Activated CD4-positive, CD25-positive, alpha-beta regulatory T cell treated with anti-CD3 and anti-CD28 coated beads, Interleukin-2, amount 50 U/mL, for 16 hours (primary cell): ENCODE measurements around the gene SLC9C2.
"Not testable (repeated sequence)": the region's sequence is repeated elsewhere in the genome, so short reads cannot be mapped to it uniquely, and the experiment has no call there.

Experiments
- DNase-seq: peaks from one replicate; pipeline ENCODE4 v3.0.0-alpha.2; 2020; ENCODE audit warnings: low read depth, low spot score

The SLC9C2 gene, protein sequence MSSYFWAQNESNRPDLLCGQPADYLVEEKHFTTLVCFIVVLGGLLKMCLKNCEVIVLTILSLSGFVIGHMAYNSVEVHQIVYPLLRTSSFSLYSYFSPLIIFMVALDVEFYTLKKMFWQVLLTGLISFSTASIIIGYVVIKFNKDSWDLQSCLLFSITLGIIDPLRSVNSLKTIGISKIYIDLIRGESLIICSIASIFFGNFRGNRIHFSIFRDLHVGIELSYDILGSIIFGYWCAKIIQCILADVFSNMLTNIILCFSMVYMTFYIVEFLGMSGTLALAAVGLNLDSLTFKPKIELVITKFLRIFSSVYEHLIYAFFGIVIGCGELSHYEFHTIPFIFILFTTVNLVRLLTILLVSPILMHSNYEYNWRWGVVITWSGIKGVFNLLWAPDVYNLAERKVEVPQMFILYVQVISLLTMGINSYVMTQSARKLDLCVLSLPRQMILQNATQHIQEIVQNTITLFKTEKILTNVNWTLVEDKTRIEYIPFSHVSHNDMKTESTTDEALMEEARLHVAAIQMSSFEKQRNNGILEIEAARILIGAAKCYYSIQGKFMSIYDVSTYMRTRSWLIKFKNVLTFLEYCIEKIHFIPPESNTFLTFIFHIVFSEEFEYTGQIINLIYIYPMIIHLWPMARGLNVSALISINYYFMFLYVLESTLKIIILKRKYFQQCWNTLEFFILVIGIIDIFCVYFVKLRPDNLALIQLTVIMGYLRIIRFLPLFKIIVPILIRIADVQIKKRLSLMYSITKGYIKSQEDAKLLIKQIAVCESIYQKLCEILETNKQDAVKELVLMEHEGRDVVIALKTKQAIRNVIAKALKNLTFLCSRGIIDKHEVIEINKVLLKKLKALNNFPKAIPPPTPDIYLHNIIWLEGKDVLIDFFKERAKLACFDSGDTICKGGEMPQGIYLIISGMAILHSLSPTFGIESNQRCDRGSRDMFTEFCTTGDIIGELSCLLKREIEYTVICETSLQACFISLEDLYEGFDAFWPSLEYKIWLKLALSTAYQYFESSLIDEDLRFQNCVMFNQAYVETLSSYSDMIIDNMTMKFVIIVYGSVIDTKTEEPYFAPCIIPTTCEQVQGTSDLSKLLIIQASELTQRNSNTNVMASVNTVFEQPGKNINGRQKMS

DNA sequence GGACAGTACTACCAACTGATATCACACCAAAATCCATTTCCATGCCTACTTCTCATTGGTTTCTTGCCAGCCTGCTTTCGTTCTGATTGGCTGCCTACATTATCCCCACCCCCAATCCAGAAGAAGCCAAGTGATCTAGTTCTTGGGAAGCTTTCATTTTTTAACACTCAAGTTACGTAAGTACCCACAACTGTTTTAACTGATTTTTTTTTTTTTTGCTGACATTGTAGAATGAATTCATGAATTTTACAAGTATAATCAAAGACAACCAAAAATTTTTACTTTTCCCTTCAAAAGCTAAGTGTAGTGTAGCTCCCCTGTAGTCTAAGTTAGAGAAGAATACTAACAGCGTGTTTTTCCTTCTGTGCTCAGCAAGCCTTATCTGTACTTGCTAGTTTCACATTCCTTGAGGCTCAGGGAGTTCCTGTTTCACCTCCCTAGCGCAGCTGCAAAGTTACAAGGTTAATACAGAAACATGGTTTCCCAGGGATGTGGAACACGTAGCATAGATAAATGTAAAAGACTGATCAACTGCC lies at the start of gene SLC9C2:
Gene SLC9C2, minus strand, starts transcription at position 17 of the 536 bp plus-strand sequence. CDS start 1,296 bp downstream, outside the sequence.
- no peak for DNase-seq

DNA sequence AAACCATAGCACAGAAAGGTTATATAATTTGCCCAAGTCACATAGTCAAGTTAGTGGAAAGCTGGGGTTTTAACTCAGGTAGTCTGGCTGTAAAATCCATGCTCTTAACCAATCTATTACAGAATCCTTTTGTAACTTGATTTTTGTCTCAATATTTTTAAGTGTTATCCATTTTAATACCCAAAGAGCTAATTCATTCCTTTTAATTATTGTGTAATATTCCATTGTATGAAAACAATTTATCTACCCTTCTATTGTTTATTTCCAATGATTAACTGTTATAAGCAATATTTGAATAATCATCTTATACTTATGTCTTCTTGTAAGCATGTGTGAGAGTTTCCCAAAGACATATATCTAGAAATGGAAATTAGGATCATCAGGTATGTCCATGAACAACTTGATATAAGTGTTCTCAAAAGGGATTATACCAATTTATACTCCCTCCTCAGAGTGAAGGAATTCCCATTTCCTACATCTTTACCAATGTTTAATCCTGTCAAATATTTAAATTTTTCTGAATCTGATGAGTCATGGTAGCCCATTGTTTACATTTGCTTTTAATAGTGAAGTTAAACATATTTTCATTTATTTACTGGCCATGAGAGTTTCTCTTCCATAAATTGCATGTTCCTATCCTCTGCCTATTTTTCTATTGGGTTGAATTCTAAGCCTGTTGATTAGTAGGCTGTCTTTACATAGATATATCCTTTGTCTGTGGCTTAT lies 46.2 kb upstream of the SLC9C2 start:
- no peak for DNase-seq

DNA sequence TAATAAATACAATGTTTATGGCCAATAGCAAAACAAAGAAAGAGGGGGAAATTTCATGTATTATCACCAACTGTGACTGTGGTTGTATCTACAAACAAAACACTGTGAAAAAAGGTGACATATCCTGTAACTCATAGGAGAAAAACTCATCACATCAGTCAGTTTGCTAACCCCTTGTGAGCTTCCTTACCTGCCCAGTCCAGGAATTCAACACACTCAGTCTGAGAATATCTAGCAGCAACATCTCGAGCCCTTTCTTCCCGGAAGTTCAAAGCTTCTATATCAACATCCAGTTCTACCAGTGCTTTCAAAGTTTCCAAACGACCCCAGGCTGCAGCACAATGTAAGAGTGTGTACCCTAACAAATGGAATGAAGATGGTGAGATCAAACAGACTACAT lies 43.8 kb upstream of the SLC9C2 start:
- DNase-seq = no peak

DNA sequence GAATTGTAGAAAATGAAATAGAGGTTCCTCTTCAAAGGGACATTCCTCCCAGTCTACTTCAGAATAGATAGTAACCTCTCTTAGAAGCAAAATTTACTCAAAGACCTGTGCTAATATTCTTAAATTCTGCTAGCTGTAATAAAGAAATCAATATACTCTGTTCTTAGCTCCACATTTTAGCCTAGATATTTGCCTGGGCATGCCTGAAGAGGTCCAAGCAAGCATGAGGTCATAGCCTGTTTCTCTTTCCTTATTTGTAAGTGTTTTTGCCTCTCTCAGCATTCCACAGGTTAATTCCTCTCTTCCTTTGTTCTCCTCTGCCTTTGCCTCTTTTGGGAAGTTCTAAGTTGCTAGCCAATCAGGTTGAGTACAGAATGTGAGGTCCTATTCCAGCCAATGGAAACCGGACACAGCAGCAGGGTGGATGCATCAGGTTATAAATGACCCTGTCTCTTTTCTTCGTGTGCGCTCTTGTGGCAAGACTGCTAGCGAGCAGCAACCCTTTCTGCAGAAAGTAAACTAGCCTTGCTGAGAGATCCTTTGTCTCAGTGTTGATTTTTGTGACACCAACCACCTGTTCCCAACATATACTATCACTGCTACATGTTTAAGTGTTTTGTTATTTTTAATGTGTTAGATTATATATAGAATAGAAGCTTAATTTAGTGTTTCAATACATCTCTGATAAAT lies 39.7 kb upstream of the SLC9C2 start:
- not testable (repeated sequence) for DNase-seq

DNA sequence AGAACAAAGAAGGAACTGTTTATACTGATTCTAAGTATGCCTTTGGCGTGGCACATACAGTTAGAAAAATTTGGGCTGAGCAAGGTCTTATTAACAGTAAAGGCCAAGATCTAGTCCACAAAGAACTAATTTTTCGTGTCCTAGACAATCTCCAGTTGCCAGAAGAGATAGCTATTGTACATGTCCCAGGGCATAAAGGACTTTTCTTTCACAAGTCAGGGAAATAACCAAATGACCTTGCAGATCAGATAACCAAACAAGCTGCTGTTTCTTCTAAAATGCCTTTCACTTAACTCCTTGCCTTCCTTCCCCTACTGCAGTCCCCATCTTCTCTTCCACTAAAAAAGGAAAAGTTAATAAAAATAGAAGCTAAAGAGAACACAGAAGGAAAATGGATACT lies 36.2 kb upstream of the SLC9C2 start:
- DNase-seq = no peak

DNA sequence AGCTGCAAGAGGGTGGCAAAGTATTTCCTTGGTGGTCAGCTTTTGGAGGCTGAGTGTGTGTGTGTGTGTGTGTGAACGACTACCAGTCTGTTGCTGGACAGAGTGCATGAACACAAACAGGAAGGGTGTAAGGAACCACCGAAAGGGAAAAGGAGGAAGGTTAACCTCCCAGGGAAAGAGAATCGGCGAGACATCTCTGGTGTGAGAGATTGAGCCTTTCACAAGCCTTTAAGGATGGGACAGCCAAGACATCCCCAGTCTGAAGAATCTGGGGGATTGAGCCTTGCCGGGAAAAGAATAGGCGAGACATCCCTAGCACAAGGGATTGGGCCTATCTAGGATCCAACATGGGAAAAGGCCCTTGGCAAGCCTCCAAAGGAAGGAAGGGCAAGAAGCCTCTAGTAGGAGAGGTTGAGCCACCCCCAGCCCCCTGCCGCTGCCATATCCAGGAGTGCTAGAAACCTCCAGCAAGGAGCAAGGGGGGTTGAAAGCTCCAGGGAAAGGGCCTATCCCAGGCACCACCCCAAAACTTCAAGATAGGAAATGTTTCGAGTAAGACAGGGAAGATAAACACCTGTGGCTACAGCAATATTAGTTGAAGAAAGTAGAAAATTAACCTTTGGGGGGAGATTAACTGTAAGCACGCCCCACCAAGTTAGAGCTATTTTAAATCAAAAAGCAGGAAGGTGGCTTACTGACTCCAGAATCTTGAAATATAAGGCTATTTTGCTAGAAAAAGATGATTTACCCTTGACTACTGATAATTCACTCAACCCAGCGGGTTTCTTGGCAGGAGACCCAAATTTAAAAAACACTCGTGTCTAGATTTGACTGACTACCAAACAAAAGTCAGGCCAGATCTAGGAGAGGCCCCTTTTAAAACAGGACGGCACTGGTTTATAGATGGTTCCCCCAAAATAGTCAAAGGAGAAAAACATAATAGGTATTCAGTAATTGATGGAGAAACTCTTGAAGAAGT lies 35.5 kb upstream of the SLC9C2 start:
- DNase-seq = no peak

DNA sequence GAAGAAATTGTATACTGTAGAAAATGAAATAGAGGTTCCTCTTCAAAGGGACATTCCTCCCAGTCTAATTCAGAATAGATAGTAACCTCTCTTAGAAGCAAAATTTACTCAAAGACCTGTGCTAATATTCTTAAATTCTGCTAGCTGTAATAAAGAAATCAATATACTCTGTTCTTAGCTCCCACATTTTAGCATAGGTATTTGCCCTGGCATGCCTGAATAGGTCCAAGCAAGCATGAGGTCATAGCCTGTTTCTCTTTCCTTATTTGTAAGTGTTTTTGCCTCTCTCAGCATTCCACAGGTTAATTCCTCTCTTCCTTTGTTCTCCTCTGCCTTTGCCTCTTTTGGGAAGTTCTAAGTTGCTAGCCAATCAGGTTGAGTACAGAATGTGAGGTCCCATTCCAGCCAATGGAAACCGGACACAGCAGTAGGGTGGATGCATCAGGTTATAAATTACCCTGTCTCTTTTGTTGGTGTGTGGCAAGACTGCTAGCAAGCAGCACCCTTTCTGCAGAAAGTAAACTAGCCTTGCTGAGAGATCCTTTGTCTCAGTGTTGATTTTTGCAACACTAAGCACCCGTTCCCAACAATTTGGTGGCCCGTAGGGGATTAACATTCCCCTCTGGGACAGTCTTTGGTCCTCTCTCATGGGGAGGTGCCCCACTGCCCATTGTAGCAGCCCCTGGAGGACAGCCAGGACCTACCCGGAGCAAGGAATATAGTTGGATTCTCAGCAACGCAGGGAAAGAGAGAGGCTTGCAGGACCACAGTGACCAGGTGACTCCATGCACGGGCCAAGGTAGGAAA lies 34.6 kb upstream of the SLC9C2 start:
- not testable (repeated sequence) for DNase-seq

DNA sequence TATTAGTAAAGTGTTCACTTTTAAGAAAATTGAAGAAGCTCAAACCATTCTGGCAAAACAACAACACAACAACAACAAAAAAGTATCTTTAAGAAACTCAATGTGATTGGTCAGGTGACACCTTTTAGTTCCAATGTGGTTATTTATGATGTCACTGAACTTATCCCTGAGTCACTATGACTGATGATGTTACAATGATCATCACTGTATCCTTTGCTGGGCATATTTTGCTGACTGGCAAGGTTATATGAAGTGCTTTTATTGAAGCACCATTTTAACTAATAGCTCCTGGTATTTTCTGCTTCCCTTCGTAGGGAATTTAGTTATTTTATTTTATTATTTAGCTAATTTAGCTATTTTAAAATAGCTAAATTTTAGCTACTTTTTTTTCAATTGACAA lies 32.2 kb upstream of the SLC9C2 start, which contains the start of gene TEX50:
Gene TEX50, plus strand, starts transcription at position 223 of the 400 bp plus-strand sequence. CDS start 184 bp downstream, outside the sequence.
- DNase-seq = no peak

DNA sequence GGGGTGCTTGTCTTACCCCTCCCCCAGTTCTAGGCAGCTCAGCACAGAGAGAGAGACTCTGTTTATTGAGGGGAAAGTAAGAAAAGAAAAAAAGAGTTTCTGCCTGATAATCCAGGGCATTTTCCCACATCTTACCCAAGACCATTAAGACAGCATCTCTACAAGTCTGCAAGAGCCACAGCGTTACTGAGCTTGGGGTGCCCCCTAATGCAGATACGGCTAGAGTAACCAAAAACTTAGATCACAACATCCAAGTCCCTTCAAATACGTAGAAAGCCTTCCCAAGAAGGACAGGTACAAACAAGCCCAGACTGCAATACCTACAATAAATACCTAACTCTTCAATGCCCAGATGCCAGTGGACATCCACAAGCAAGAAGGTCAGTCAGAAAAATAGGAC lies 26.0 kb upstream of the SLC9C2 start:
- DNase-seq = no peak

DNA sequence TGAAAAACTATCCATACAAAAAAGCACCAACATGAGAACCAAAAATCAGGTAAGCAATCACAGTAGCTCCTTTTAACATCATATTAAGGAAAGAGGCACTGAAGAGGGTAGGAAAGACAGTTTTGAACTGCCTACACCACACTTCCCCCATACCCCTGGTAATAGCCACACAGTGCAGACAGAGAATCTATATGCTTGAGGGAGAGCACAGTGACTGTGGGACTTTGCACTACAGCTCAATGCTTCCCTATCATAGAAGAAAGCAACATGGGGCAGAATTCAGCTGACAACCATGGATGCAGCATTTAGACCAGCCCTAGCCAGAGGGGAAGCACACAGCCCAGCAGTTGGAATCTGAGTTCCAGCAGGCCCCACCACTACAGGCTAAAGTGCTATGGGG lies 24.4 kb upstream of the SLC9C2 start:
- no peak for DNase-seq

DNA sequence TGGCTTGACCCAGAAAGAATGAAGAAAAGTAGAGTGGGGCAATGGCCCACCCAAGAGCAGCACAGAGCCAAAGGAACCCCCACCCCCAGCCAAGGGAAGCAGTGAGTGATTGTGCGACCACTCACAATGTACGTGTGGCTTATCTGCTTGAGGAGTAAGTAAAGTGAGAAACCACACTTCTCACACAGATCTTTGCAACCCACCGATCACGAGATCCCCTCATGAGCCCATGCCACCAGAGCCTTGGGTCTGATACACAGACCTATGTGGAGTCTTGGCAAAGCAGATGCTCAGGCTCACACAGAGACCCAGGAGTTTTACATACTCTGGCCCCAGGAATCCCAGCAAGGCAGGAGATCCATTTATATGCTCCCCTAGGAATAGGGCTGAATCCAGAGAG lies 14.0 kb upstream of the SLC9C2 start:
- DNase-seq = no peak

DNA sequence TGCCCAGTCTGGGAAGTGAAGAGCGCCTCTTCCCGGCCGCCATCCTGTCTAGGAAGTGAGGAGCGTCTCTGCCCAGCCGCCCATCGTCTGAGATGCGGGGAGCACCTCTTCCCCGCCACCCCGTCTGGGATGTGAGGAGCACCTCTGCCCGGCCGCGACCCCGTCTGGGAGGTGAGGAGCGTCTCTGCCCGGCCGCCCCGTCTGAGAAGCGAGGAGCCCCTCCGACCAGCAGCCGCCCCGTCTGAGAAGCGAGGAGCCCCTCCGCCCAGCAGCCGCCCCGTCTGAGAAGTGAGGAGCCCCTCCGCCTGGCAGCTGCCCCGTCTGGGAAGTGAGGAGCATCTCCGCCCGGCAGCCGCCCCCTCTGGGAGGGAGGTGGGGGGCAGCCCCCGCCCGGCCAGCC lies 10.2 kb upstream of the SLC9C2 start:
- DNase-seq = not testable (repeated sequence)

DNA sequence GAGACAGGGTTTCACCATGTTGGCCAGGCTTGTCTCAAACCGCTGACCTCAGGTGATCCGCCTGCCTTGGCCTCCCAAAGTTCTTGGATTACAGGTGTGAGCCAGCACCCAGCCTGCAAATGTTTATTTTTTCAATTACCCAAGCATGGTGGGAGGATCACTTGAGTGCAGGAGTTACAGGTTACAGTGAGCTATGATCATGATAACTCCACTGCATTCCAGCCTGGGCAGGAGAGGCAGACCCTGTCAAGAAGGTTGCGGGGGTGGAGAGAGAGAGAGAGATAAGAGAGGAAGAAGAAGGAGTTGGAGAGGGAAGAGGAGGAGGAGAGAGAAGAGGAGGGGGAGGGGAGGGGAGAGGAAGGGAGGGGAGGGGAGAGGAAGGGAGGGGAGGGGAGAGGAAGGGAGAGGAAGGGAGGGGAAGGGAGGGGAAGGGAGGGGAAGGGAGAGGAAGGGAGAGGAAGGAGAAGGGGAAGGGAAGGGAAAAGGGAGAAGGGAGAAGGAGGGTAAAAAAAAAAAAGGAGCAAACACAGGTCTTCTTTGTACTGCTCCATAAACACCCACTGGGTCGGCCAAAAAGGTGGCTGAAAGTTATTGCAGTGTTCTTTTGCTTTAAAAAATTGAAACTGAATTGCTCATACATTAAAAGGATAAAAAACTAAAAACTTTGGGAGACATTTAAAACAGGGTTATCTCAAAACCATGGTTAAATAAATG lies 5.8 kb upstream of the SLC9C2 start:
- no peak for DNase-seq

DNA sequence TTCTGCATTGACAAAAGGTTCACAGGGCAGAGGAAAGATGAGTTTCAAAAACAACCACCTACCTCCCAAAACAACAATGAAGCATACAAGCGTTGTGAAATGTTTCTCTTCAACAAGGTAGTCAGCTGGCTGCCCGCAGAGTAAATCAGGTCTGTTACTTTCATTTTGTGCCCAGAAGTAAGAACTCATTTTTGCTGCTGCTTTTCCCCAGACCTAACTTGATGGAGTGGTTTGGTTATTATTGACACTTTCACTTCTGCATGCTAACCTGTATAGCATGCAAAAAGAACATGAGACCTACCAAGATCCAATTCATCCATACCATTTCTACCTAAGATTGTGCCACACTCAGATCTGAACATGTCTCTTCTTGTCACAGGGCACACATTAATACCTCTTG lies 1.3 kb downstream of the SLC9C2 start:
- DNase-seq = no peak

DNA sequence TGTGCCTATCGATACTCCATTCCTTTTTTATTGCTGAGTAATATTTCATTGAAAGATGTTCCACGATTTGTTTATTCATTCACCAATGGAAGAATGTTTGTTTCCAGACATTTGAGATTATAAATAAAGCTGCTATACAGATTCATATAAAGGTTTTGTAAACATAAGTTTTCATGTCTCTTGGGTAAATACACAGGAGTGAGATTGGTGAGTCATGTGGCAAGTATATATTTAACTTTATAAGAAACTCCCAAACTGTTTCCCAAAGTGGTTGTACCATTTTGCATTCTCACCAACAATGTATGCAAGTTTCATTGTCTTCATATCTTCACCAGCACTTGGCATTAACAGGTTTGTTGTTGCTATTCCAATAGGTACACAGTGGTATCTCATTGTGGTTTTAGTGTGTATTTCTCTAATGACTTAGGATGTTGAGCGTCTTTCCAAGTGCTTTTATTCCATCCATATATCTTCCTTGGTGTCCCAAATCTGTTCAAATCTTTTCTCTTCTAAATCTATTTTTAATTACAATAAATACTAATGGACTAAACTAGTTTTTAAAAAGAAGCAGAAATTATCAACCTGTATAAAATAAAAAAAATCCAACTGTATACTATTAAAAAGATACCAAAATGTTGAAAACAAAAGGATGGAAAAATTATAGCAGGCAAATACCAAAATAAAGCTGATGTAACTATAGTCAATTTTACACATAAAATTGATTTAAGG lies 6.6 kb downstream of the SLC9C2 start:
- DNase-seq = no peak

DNA sequence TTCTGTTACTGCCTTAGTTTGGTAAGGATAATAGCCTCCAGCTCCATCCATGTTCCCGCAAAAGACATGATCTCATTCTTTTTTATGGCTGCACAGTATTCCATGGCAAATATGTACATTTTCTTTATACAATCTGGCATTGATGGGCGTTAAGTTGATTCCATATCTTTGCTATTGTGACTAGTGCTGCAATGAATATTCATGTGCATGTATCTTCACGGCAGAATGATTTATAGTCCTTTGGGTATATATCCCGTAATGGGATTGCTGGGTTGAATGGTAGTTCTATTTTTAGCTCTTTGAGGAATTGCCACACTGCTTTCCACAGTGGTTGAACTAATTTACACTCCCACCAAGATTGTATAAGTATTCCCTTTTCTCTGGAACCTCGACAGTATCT lies 11.7 kb downstream of the SLC9C2 start:
- not testable (repeated sequence) for DNase-seq

DNA sequence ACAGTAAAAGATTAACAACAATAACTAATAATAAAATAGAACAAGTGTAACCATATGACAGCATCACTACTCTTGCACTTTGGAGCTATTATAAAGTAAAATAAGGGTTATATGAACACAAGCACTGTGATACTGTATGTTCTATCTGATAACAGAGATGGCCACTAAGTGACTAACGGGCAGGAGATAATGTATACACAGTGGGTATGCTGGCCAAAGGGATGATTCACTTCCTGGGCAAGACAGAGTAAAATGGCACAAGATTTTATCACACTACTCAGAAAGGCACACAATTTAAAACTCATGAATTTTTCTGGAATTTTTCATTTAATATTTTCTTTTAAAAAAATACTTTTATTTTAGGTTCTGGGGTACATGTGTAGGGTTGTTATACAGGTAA lies 12.3 kb downstream of the SLC9C2 start:
- DNase-seq = no peak
